Activated CD8-positive, alpha-beta T cell treated with anti-CD3 and anti-CD28 coated beads for 36 hours (primary cell): ENCODE data around the gene DLGAP1. TPM values are rescaled to one million over a fixed set of nuclear protein-coding genes. Genes with fewer than 3 reads are reported as not detected.

Experiments
- ATAC-seq: fragments of 200-7000 bp; cut with Tn5 transposase; one replicate; pipeline ENCODE4 v1.10.0; 2021; ENCODE audit warnings: mild to moderate bottlenecking, moderate library complexity
- CTCF ChIA-PET: fragments of 350-600 bp; sonication (Branson Sonifier 250); formaldehyde crosslinking; loops from one replicate; lab custom pipeline; 2021; ENCODE audit warnings: antibody characterized with exemption; lab: Charles Lee
- POLR2A ChIA-PET: fragments of 350-600 bp; sonication (Branson Sonifier 250); formaldehyde crosslinking; loops from one replicate; lab custom pipeline; 2021; ENCODE audit warnings: antibody characterized with exemption; lab: Charles Lee
- DNase-seq: peaks from one replicate; pipeline ENCODE4 v3.0.0-alpha.2; 2020
- H3K27ac Mint-ChIP-seq: one replicate; pipeline ENCODE4 v1.8.0; 2021; ENCODE audit warnings: mild to moderate bottlenecking, mixed read lengths
- H3K27me3 Mint-ChIP-seq: one replicate; pipeline ENCODE4 v1.8.0; 2021; ENCODE audit warnings: mixed read lengths
- H3K36me3 Mint-ChIP-seq: one replicate; pipeline ENCODE4 v1.8.0; 2021; ENCODE audit warnings: low read depth, mixed read lengths
- H3K4me1 Mint-ChIP-seq: one replicate; pipeline ENCODE4 v1.8.0; 2021; ENCODE audit warnings: low read depth, mixed read lengths
- H3K4me3 Mint-ChIP-seq: one replicate; pipeline ENCODE4 v1.8.0; 2021; ENCODE audit warnings: mild to moderate bottlenecking, moderate library complexity, mixed read lengths
- H3K9me3 Mint-ChIP-seq: one replicate; pipeline ENCODE4 v1.8.0; 2021; ENCODE audit warnings: mixed read lengths
- CTCF ChIP-seq: fragments of 200-600 bp; IDR thresholded peaks from one replicate; pipeline ENCODE4 v1.8.0; 2022; ENCODE audit warnings: antibody characterized with exemption, mild to moderate bottlenecking
- intact Hi-C: fragments of 100-400 bp; cut with micrococcal nuclease; formaldehyde crosslinking; loops from one replicate; pipeline ENCODE4 v1.10.0; 2022
- total RNA-seq, 2 experiments: library from RNA; stranded (reverse); gene quantifications; one replicate each; pipeline ENCODE4 v1.2.3, GENCODE V29; 2021

Gene DLGAP1
- total RNA-seq, 2 experiments from 2014 or later: not detected

- H3K4me3 Mint-ChIP-seq: no peak overlapping the region
- H3K4me1 Mint-ChIP-seq: no peaks in the 10 kb centered on the region
- intact Hi-C loops: no loop called here
- no peaks in the 10 kb centered on the region for H3K36me3 Mint-ChIP-seq
- no peak for ATAC-seq
- DNase-seq: peak; percentile 48
- no peaks in the 10 kb centered on the region for H3K9me3 Mint-ChIP-seq
- H3K27ac Mint-ChIP-seq: no peak overlapping the region
- TF ChIP-seq CTCF: peak; percentile 69
- H3K27me3 Mint-ChIP-seq: peaks cover 9% of the 10 kb centered on the region
- ChIA-PET POLR2A (no interaction called here), CTCF (interaction anchor here (0.6 to 4.3 kb wide), 13 partner anchors 9 to 246 kb away, joined by 3 to 46 read pairs (median 3); no protein-coding TSS in a partner anchor)
These were observed 456.3 kb downstream of the DLGAP1 start for GRCh38 chr18:3998698-3999333.

- Mint-ChIP-seq H3K27ac (no peak overlapping the region), H3K36me3 (no peaks in the 10 kb centered on the region), H3K4me1 (no peaks in the 10 kb centered on the region), H3K9me3 (no peaks in the 10 kb centered on the region), H3K27me3 (peaks cover 5% of the 10 kb centered on the region), H3K4me3 (no peak overlapping the region)
- ChIA-PET CTCF (interaction anchor here (0.6 to 3.9 kb wide), 32 partner anchors 11 to 1062 kb away, joined by 3 to 87 read pairs (median 4); no protein-coding TSS in a partner anchor), POLR2A (no interaction called here)
- intact Hi-C loops: loop anchor here (2.0 kb wide), 1 partner anchor 225 kb away; no protein-coding TSS in a partner anchor
- DNase-seq (peak; percentile 77), ATAC-seq (peak; percentile 79)
- TF ChIP-seq CTCF: peak; percentile 88
These were observed 459.5 kb downstream of the DLGAP1 start for GRCh38 chr18:3995476-3996102.

GRCh38 chr18:3993941-3994687 is 461.0 kb downstream of the DLGAP1 start:
- no peak for DNase-seq
- intact Hi-C loops: loop anchor here (2.0 kb wide), 1 partner anchor 223 kb away; no protein-coding TSS in a partner anchor
- POLR2A ChIA-PET: no interaction called here
- Mint-ChIP-seq H3K4me1 (no peaks in the 10 kb centered on the region), H3K9me3 (no peaks in the 10 kb centered on the region), H3K4me3 (no peak overlapping the region), H3K36me3 (no peaks in the 10 kb centered on the region), H3K27me3 (peaks cover 7% of the 10 kb centered on the region), H3K27ac (no peak overlapping the region)
- no peak for TF ChIP-seq CTCF
- ATAC-seq: no peak
- CTCF ChIA-PET: interaction anchor here (1.0 to 3.9 kb wide), 11 partner anchors 9 to 291 kb away, joined by 3 to 87 read pairs (median 6); no protein-coding TSS in a partner anchor

- ChIA-PET POLR2A (no interaction called here), CTCF (interaction anchor here (4.7 kb wide), 1 partner anchor 9 kb away, joined by 37 read pairs; no protein-coding TSS in a partner anchor)
- Mint-ChIP-seq H3K4me1 (peaks cover 9% of the 10 kb centered on the region), H3K27ac (no peak overlapping the region), H3K36me3 (no peaks in the 10 kb centered on the region), H3K9me3 (no peaks in the 10 kb centered on the region), H3K27me3 (peaks cover 1% of the 10 kb centered on the region), H3K4me3 (no peak overlapping the region)
- intact Hi-C loops: no loop called here
- no peak for TF ChIP-seq CTCF
- DNase-seq (no peak), ATAC-seq (no peak)
These were observed 469.4 kb downstream of the DLGAP1 start for GRCh38 chr18:3985664-3986063.
